GM19452 (cell line): ENCODE results near the gene EMC10.

Experiments used
- ATAC-seq: cut with Tn5 transposase; IDR thresholded peaks from one replicate; pipeline ENCODE4 v1.9.1; 2021; ENCODE audit not compliant: unreplicated experiment

Gene EMC10

DNA sequence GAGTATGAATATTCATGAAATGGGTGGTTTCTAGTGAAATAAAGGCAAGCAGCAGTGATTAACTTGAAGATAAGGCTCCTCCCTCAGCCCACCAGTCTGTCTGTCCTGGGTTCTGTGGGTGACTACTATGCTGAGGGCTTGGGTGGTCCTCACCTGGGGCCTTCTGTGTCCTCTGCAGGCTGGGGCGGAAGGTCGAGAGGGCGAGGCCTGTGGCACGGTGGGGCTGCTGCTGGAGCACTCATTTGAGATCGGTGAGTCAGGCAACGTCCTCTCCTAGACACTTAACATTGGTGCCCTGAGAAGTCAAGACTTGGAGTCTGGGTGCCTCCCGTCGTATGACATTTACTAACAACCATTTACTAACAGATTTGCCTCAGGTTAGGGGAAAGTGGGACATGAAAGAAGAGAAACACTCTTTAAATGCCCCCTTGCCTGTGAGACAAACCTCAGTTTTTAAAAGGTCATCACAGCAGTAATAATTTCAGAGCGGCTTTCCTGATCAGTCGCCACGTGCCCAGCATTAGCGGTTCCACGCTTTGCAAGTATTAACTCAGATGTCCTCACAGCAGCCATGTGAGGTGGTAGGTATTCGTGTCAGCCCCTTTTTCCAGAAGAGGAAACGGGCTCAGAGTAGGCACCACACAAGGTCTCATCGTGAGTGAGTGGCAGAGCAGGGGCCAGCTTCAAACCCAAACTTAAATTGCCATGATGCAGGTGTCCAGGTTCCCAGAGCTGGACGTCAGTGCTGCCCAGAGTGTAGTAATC lies 1.6 kb downstream of the EMC10 start:
- ATAC-seq: no peak

DNA sequence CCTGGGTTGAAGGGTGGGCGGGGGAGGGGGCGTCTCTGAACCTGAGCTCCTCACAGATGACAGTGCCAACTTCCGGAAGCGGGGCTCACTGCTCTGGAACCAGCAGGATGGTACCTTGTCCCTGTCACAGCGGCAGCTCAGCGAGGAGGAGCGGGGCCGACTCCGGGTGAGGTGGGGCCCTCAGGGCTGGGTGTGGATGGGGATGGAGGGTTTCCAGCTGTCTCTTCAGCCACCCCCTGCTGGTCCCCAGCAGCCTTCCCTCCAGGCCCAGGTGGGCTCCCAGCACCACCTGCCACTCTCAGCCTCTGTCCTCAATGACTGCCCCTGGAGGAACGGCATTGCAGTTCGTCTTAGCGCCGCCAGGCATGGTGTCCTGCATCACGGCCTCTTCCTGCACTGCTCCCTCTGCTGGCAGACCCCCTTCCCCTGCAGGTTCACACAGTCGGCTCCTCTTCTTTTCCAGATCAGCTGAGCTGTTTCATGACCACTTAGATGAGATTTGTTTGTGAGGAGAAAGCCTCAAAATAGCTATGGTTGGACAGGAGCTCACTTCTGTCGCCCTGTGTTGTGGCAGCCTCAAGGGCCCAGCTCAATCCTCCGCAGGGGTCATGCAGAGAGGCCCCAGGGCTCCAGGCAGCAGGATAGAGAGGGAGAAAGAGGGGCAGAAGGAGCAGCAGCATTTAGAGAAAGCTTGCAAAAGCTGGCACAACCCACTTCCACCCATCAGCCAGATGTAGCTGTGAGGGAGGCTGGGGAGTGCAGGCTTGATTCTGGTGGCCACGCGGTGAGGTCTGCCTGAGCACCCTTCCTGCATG lies 2.8 kb downstream of the EMC10 start:
- ATAC-seq: no peak

DNA sequence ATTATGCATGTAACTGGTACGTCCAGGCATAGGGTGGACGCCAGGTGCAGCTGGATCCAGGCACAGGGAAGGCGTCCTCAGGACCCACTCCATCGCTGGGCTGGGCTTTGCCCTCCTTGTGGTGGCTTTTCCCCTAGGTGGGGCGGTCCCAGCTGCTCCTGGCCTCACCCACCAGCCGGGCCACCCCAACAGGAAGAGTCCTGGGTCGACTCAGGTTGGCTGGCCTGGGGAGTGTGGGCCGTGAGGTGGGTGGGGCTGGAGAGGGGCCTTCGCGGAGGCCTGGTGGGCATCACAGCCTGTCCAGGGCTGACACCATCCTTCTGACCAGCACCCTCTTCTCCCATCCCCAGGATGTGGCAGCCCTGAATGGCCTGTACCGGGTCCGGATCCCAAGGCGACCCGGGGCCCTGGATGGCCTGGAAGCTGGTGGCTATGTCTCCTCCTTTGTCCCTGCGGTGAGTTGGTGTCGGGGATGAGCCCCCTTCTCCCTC lies 3.5 kb downstream of the EMC10 start:
- no peak for ATAC-seq

DNA sequence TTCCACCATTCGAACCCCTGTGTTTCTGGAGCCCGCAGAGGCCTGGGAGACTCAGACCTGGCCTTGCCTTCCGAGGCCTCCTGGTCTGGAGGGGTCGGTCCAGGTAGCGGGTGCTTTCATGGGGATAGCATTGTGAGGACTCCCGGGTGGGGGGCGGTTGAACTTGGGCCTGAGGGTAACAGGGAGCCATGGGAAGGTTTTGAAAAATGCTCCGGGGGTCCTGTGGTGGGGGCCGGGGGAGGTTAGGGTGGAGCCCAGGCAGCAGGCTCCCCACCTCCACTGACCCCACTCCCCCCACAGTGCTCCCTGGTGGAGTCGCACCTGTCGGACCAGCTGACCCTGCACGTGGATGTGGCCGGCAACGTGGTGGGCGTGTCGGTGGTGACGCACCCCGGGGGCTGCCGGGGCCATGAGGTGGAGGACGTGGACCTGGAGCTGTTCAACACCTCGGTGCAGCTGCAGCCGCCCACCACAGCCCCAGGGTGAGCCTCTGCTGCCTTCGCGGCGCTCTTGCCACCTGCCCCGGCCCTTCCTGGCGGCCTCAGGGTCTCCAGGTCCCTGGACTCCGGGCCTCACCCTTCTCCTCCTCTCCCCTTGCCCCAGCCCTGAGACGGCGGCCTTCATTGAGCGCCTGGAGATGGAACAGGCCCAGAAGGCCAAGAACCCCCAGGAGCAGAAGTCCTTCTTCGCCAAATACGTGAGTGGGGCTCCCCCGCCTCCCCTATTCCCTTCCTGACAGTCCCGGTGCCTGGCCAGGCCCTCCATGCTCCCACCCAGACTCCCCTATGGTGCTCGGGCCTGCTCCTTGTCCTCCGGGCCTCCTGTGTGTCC lies 4.2 kb downstream of the EMC10 start:
- ATAC-seq: no peak

DNA sequence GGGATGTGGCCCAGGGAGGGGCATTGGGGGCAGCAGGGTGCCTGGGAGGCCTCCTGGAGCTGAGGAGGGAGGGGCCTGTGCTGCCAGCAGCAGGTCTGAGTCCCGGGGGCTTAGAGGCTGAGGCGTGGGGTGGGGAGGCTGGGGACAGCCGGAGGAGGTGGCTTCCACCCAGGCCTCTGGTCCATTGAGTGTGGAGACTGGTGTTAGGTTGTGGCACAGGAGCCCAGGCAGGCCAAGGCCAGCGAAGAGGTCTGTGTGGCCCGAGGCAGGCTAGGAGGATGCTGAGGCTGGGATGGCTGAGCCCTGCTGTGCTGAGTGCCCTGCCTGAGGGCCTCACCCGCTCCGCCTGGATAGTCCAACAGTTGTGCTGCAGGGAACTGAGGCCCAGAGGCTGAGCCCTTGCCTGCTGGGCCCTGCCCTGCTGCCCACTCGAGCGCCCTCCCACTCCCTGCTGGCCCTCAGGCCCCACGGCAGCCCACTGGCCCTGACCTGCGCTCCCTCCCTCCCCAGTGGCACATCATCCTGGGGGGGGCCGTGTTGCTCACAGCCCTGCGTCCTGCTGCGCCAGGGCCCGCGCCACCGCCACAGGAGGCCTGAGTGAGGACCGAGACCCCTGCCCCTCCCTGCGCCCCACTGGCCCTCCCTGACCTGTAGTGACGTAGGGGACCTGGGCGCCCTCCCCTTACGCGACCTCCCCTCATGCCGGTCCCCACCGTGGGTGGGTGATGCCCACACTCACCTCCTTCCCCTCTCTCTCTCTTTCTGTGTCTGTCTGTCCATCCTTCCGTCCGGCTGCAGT lies 5.2 kb downstream of the EMC10 start:
- no peak for ATAC-seq

DNA sequence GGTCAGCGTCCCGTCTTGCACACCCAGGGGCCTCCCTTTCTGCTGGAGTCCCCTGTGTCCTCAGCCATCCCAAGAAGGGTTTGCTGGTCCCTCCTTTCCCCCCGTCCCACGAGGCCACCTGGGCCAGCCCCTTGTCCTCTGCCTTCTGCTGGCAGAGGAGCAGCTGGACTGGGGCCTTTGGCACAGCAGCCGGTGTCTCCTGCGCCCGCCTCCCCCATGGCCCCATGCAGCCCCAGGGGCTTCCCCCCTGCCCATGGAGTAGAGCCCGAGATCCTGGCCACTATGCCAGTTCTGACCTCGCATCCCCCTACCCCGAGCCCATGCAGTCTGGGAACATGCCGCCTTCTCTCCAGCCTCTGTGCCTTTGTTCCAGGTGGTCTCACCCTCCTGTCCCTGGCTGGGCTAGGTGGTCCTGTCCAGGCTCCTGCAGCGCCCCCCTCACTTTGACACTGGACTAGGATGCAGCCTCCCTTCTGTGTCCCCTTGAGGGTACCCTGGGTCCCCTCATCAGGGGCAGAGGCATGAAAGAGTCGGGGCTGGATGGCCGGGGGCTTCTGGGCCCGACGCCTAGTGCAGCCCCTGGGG lies 6.1 kb downstream of the EMC10 start:
- no peak for ATAC-seq

DNA sequence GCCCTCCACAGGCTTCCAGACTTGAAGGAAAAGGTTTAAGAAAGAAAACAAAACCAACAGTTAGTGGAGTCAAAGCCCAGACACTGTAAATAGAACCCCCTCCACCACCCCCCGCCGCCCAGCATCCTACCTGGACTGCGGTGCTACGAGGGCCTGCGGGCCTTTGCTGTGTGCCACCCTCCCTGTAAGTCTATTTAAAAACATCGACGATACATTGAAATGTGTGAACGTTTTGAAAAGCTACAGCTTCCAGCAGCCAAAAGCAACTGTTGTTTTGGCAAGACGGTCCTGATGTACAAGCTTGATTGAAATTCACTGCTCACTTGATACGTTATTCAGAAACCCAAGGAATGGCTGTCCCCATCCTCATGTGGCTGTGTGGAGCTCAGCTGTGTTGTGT lies 6.6 kb downstream of the EMC10 start:
- ATAC-seq: no peak

DNA sequence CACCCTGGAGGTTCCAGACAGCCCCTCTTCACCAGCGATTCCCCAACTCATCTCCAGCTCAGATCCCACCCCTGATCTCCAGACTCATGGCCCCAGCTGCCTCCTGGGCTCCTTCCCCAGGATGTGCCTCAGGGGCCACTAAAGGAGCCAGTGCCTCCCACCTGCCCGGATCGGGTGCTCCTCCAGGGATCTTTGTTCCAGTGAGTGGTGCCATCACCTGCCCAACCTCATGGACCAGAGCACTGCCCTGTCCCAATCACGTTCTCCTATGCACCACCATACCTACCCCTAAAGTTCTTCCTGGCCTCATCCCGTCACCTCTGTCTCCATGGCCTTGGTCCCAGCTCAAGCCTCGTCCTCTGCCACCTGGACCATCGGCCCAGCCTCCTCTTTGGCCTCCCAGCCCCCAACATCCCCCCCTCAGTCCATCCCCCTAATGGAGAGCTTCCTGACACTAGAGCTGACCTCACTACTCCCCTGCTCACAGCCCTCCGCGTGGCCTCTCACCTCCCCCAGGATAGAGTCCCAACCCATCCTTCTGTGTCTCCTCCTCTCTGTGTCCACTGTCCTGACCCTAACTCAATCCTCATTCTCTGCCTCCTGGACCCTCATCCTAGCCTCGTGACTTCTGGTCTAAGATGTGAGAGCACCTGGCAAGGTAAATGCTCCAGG lies 9.1 kb downstream of the EMC10 start:
- ATAC-seq: no peak

DNA sequence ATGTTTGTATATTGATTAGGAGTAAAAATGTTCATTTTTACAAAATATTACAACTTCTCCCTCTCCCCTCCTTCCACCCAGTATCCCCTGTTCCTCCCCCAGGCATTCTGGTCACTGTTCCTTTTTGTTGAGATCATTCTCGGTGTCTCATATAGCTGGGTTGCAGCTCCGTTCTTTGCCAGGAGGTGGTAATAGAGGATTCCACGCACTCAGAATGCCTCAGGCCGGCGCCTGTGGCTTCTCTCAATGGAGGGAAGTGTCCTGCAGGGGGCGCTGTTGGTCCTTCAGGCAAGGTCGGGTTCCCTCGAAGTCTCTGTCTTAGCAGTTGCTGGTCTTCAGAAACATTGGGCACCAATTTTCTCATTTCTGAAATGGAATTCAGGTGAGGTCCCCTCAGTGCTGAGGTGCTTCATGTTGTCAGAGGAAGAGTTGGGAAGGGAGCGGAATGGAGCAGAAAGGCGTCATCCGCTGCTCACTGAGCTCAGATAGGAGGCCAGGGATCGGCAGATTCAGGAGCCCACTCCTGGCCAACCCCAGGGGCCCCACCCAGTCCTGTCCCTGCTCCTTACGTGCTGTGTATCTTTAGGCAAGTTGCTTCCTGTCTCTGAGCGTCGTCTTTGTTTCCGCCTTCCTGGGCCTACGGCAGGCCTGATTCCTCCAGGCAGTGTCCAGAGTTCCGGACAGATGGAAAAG lies 10.7 kb downstream of the EMC10 start:
- no peak for ATAC-seq

DNA sequence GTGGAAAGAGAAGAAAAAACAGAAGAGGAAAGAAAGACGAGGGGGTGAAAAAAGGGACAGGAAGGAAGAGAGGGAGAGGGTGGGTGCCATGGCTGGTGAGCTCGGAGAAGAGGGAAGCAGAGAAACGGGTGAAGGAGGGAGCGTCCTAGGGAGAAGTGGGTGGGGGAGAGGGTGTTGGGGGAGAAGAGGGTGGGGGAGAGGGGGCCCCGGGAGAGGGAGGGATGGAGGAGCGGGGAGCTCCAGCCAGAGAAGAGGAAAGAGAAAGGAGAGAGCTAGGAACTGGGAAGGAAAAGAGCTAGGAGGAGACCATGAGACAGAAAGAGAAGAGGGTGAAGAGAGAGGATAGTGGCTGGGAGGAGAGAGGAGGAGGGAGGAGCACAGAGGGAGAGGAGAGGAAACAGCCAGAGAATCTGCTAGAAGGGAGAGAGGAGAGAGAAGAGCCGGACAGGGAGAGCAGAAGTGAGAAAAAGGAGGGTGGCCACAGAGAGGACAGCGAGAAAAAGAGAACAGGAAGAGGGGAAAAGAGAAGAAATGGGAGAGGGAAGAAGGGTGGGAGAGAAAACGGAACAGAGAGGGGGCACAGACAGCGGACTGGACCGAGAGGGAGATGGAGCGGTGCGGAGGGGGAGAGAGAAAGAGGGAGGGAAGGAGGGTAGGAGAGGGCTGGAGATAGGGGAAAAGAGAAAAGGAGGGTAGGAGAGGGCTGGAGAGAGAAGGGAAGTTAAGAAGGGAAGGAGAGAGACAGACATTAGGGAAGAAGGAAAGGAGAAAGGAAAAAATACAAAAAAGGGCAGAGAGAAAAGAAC lies 12.3 kb downstream of the EMC10 start:
- ATAC-seq: no peak

DNA sequence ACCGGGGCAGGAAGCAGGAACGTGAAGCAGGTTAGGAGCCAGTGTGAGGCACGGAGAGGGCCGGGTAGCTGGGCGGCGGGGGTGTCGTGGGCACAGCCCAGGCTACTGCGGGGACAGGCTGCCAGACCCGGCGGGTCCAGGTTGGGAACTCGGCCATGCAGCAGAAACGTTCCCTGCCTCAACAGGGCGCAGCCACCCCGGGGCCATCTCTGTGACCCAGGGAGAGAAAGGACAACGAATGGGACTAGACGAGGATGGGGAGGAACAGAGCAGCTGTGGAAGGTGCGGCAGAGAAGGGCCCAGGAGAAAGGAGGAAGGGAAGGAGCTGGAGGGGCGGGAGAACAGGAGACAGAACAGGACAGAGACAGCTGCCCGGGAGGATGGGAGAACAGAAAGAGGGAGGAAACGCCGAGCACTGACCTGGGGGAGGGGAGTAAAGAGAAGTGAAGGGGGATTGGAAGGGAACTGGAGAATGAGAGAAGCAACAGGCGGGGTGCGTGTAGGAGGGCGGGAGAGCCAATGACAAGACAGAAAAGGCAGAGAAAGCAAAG lies 13.2 kb downstream of the EMC10 start:
- no peak for ATAC-seq

DNA sequence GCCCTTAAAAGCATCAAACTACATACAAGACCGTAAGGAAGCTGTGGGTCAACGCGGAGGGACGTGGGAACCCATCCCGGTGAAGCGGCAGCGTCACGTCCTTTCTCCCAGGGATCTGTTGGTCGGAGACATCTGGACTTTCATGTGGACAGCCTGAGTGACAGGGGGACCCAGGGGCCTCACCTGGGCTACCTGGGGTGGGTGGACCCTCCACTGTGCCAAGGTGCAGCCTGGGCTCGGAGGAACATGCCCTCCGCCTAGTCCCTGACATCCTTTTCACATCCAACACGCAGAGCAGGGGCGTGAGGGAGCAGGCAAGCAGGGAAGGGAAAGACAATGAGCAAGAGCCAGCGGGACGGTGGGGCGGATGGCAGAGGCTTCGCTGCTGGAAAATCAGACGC lies 14.1 kb downstream of the EMC10 start:
- no peak for ATAC-seq

DNA sequence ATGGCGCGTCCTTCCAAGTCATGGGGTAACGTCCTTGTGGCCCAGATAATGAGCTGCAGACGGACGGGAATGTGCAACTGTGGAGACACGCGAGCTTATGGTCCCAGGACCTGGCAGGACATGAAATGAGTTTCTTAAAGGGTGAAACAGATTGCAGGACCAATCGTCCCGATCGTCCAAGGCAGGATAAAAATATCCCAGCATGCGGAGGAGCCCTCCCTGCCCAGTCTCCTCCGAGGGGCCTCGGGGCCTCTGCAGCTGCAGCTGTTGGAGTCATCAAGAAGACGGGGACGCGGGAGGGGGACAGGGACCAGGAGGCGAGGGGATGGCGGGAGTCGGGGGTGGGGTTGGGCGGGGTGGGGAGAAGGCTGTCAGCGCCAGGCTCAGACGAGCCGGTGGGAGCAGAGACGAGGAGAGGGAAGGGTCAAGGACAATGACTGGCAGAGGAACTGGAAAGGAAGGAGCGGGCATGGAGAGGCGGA lies 14.7 kb downstream of the EMC10 start:
- no peak for ATAC-seq

DNA sequence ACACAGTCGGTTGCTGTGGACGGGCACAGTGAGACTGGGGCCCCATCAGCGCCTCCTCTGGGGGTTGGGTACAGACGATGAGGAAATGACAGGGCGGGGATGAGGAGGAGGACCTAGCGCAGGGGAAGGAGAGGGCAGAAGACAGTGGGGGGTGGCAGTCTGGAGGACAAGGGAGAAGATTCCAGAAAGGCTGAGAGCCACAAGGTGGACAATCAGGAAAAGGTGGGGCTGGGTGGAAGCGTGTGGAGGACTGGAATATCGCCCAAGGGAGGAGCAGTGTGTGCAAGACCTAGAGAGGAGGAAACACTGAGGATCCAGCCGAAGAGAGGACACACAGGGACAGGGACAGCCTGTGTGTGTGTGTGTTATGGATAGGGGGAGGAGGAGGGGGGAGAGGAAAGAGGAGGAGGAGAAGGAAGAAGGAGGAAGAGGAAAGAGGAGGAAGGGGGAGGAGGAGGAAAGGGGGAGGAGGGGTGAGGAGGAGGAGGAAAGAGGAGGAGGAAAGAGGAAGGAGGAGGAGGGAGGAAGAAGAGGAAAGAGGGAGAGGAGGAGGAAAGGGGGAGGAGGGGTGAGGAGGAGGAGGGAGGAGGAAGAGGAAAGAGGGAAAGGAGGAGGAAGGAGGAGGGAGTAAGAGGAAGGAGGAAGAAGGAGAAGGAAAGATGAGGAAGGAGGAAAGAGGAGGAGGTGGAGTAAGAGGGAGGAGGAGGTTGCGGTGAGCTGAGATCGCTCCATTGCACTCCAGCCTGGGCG lies 16.2 kb downstream of the EMC10 start:
- no peak for ATAC-seq

DNA sequence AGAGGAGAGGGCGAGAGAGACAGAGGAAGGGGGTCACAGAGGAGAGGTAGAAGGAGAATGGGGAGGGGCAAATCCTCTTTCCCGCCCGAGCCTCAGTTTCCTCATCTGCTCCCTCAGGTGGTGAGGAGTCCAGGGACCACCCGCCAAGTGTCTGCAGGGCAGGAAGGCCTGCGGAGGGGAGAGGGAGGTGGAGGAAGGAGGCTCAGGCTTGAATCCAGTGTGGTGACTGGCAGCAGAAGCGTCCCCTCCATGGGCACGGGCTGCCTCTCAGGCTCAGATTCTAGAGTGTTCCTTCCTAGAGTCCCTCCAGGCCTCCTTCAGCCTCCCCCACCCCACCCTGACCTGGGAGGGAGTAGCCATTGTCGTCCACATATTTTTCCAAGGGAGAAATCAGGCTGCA lies 16.9 kb downstream of the EMC10 start:
- ATAC-seq: no peak

DNA sequence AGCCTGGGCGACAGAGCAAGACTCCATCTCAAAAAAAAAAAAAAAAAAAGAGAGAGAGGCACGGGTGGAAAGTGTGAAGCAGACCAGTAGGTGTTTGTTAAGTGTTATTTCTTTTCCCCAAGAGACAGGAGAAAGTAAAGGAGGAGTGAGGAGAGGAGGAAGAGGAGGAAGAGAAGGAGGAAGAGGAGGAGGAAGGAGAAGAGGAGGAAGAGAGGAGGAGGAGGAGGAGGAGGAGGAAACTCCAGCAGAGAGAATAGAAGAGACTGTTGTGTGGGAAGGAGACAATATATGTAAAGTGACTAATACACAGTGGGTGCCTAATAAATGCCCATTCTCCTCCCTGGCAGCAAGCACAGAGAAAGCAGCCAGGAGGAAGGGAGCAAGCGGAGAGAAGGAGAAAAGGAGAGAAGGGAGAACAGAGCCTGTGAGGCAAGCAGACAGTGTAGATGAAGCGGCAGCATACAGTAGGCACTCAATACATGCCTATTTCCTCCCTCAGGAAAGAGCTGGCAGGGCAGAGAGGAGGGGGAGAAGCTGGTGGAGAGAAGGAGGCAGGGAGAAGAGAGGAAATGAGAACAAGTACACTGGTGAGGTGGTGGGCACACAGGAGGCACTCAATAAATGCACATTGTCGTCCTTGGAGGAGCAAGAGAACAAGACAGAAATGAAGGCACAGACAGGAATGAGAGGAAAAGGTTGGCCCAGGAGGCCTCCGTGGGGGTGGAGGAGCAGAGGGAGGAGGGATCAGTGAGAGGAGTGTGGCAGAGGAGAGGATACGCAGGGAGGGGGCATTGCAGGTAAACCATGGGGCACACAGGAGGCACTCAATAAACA lies 18.1 kb downstream of the EMC10 start:
- ATAC-seq: no peak
